ENCODE measurements around the gene RPS25. TPM values are rescaled to one million over a fixed set of nuclear protein-coding genes. Genes with fewer than 3 reads are reported as not detected.
A peak's percentile ranks its signal among the peaks of the same experiment; 100 is the strongest.
"Not testable (repeated sequence)": the region's sequence is repeated elsewhere in the genome, so short reads cannot be mapped to it uniquely, and the experiment has no call there.

Gene RPS25
- total RNA-seq, 4 donors from 2014 or later: 1,926 to 3,368 (median 2,381) TPM

DNA sequence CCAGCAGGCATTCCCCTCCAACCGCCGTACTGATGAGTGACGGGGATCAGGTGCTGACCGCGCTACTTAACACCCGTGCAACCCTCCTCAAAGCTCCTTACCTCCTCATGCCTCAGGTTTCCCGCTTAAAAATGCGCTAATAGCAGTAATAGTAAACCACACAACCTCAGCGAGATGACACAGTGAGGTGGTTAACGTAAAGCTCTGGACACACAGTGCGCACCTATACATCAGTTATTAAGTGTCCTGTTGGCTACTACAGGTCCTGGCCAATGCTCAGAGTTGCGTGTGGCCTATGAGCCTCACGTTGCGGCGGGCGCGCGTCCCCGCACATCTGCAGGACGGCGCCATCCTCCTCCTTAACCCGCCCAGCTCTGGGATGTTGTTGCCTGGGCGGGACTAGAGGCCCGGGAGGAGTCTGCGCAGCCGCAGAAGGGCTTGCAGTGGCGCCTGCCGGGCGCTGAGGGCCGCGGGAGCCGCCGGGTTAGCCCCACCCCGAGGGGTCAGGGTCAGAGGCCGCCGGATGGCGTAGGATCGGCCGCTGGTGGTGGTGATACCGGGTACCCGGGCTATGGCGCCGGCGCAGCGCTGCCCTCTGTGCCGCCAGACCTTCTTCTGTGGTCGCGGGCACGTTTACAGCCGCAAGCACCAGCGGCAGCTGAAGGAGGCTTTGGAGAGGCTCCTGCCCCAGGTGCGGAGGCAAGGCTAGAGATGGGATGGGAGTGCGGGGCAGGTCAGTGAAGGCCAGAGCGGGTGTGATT, 20.3 kb downstream of the RPS25 start, which contains the start of gene CENATAC:
TSS of gene CENATAC (plus strand) at position 512 of the 761 bp plus-strand sequence. CDS start at position 572, 60 bp downstream.
- Histone ChIP-seq H3K4me1 (peaks cover 32% of the 10 kb centered on the region), H3K27ac (peak within 1 kb of the TSS; percentile 81), H3K4me3 (peak within 1 kb of the TSS; percentile 83), H3K27me3 (no peaks in the 10 kb centered on the region), H3K36me3 (peaks cover 30% of the 10 kb centered on the region), H3K9me3 (no peaks in the 10 kb centered on the region)
- TF ChIP-seq POLR2AphosphoS5 (IDR thresholded peaks at IDR 0.05) (peak in 1 of 3 donors; percentile 31), EP300 (IDR thresholded peaks at IDR 0.05) (no peak), POLR2A (IDR thresholded peaks at IDR 0.05) (peak; percentile 43 to 53)
- TF ChIP-seq, protein P1, sequence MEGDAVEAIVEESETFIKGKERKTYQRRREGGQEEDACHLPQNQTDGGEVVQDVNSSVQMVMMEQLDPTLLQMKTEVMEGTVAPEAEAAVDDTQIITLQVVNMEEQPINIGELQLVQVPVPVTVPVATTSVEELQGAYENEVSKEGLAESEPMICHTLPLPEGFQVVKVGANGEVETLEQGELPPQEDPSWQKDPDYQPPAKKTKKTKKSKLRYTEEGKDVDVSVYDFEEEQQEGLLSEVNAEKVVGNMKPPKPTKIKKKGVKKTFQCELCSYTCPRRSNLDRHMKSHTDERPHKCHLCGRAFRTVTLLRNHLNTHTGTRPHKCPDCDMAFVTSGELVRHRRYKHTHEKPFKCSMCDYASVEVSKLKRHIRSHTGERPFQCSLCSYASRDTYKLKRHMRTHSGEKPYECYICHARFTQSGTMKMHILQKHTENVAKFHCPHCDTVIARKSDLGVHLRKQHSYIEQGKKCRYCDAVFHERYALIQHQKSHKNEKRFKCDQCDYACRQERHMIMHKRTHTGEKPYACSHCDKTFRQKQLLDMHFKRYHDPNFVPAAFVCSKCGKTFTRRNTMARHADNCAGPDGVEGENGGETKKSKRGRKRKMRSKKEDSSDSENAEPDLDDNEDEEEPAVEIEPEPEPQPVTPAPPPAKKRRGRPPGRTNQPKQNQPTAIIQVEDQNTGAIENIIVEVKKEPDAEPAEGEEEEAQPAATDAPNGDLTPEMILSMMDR (IDR thresholded peaks at IDR 0.05): peak in 1 of 2 donors; percentile 17
- peak; percentile 94 to 96 for DNase-seq (ENCODE audit: low spot score in 2 of 2)
- WGBS: 0% methylated on average over 9 of the region's 54 CpGs

DNA sequence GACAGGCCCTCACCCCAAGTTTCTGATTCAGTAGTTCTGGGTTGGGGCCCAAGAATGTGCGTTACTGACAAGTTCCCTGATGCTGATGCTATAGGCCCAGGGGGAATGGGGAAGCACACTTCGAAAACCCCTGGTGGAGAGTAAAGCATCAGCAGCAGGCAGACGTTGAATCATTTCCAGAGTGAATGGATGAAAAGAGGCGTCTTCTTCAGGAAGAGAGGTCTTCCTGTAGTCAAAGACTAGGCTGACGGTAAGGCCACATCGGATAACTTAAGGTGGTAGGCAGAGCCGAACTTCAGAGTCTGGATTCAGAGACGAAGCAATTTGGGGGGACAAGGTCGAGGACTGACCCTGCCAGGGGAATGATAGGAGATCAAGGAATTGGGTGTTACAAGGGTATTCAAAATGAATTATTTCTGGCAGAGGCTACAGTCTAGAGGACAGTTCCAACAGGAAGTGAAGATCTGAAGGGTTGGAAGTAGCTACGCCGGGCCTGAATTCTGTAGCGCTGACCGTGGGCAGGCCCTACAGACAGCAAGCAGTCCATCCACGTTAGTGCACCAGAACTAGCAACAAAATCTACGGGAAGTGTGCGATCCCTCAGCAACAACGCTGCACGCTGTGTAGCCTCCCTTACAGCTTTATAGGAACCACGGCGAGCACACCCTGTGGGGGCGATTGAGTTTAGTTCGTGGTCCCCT, 21.1 kb downstream of the RPS25 start:
- DNase-seq (ENCODE audit: low spot score in 2 of 2): no peak
- Histone ChIP-seq H3K4me1 (peaks cover 32% of the 10 kb centered on the region), H3K36me3 (peaks cover 23% of the 10 kb centered on the region), H3K27ac (peak overlapping the region; percentile 26), H3K9me3 (no peaks in the 10 kb centered on the region), H3K27me3 (no peaks in the 10 kb centered on the region), H3K4me3 (peak overlapping the region; percentile 83)
- TF ChIP-seq POLR2AphosphoS5 (IDR thresholded peaks at IDR 0.05) (no peak), POLR2A (IDR thresholded peaks at IDR 0.05) (no peak), EP300 (IDR thresholded peaks at IDR 0.05) (no peak)
- TF ChIP-seq, protein P1 (IDR thresholded peaks at IDR 0.05): peak in 1 of 2 donors; percentile 23
- 12% methylated on average over 18 of the region's 22 CpGs for WGBS

DNA sequence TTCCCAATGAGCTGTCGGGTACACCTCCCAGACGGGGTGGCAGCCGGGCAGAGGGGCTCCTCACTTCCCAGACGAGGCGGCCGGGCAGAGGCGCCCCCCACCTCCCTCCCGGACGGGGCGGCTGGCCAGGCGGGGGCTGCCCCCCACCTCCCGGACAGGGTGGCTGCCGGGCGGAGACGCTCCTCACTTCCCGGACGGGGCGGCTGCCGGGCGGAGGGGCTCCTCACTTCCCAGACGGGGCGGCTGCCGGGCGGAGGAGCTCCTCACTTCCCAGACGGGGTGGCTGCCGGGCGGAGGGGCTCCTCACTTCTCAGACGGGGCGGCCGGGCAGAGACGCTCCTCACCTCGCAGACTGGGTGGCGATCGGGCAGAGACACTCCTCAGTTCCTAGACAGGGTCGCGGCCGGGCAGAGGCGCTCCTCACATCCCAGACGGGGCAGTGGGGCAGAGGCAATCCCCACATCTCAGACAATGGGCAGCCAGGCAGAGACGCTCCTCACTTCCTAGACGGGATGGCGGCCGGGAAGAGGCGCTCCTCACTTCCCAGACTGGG, 26.6 kb downstream of the RPS25 start:
- DNase-seq (ENCODE audit: low spot score in 2 of 2); H3K27me3 ChIP-seq; H3K9me3 ChIP-seq; H3K4me1 ChIP-seq; H3K36me3 ChIP-seq; H3K27ac ChIP-seq; H3K4me3 ChIP-seq: not testable (repeated sequence)
- WGBS: 94% methylated on average over 6 of the region's 44 CpGs

DNA sequence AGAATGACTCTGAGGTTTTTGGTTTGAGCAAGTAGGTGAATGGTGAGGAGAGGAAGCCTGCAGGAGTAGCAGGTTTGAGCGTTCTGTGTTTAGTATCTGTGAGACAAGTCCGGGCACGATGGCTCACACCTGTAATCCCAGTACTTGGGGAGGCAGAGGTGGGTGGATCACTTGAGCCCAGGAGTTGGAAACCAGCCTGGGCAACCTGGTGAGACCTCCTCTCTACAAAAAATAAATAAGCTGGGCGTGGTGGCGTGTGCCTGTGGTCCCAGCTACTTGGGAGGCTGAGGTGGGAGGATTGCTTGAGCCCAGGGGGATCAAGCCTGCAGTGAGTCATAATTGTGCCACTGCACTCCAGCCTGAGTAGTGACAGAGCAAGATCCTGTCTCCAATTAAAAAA, 29.9 kb downstream of the RPS25 start:
- Histone ChIP-seq H3K9me3 (no peaks in the 10 kb centered on the region), H3K27me3 (no peaks in the 10 kb centered on the region), H3K4me1 (no peaks in the 10 kb centered on the region), H3K27ac (no peak overlapping the region), H3K36me3 (no peaks in the 10 kb centered on the region), H3K4me3 (no peak overlapping the region)
- WGBS: 64% methylated on average over 5 of the region's 5 CpGs
- no peak for DNase-seq (ENCODE audit: low spot score in 2 of 2)
- no peak for TF ChIP-seq EP300 (IDR thresholded peaks at IDR 0.05)
- no peak for TF ChIP-seq POLR2AphosphoS5 (IDR thresholded peaks at IDR 0.05)
- TF ChIP-seq, protein P1 (IDR thresholded peaks at IDR 0.05): no peak
- TF ChIP-seq POLR2A (IDR thresholded peaks at IDR 0.05): no peak

DNA sequence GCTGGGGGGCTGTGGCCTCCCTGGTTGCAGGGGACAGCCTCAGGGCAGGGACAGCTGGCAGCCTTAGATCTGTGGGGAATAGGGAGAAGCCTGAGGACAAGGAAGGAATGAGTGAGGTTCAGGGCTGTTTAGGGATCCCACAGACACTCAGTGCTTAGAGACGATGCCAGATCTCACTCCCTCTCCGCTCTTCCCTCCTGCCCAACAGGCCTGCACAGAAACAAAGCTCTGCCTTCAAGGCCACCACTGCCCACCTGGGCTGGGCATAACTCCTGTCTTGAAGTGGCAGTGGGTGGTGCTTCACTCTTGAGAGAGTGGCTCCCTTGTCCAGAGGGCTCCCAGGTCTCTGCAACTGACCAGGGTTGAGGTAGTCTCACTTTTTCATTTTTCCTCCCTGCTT, 33.3 kb downstream of the RPS25 start:
- no peak overlapping the region for H3K27ac ChIP-seq
- no peak for DNase-seq (ENCODE audit: low spot score in 2 of 2)
- WGBS: 92% methylated on average over 2 of the region's 2 CpGs
- peaks cover 8% of the 10 kb centered on the region for H3K4me1 ChIP-seq
- H3K4me3 ChIP-seq: no peak overlapping the region
- no peaks in the 10 kb centered on the region for H3K36me3 ChIP-seq
- TF ChIP-seq POLR2AphosphoS5 (IDR thresholded peaks at IDR 0.05) (no peak), EP300 (IDR thresholded peaks at IDR 0.05) (no peak), POLR2A (IDR thresholded peaks at IDR 0.05) (no peak)
- TF ChIP-seq, protein P1 (IDR thresholded peaks at IDR 0.05): no peak
- no peaks in the 10 kb centered on the region for H3K9me3 ChIP-seq
- no peaks in the 10 kb centered on the region for H3K27me3 ChIP-seq

DNA sequence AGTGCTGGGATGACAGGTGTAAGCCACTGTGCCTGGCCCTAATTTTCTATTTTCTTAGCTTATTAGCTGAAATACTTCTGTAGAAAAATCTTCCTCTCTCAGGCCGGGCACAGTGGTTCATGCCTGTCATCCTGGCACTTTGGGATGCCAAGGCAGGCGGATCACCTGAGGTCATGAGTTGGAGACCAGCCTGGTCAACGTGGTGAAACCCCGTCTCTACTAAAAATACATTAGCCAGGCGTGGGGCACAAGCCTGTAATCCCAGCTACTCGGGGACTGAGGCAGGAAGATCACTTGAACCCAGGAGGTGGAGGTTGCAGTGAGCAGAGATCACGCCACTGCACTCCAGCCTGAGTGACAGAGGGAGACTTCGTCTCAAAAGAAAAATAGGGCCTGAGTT, 33.8 kb downstream of the RPS25 start:
- not testable (repeated sequence) for DNase-seq (ENCODE audit: low spot score in 2 of 2); H3K4me3 ChIP-seq; H3K27ac ChIP-seq; H3K27me3 ChIP-seq; H3K9me3 ChIP-seq; H3K36me3 ChIP-seq; H3K4me1 ChIP-seq
- WGBS: 59% methylated on average over 8 of the region's 8 CpGs

All from suprapubic skin (tissue), 4 donors.